KMS-11 (cell line): Measurements from ENCODE around the gene RAB11FIP3.
"Not testable (repeated sequence)": the region's sequence is repeated elsewhere in the genome, so short reads cannot be mapped to it uniquely, and the experiment has no call there.

ENCODE experiments used
- H2AFZ ChIP-seq: fragments of 200-600 bp; sonication (generic); 2 replicates; pipeline ENCODE4 v1.6.1; 2016; ENCODE audit warnings: antibody characterized with exemption, mixed run types, low read depth
- H3K27ac ChIP-seq: fragments of 200-600 bp; sonication (generic); 2 replicates; pipeline ENCODE4 v1.6.1; 2016; ENCODE audit warnings: mild to moderate bottlenecking, mixed run types
- H3K27me3 ChIP-seq: fragments of 200-600 bp; sonication (generic); 2 replicates; pipeline ENCODE4 v1.6.1; 2017; ENCODE audit warnings: mild to moderate bottlenecking, low read depth, mixed run types, moderate library complexity; ENCODE audit not compliant: insufficient read depth
- H3K36me3 ChIP-seq: fragments of 200-600 bp; sonication (generic); 2 replicates; pipeline ENCODE4 v1.6.1; 2017; ENCODE audit warnings: mild to moderate bottlenecking, mixed run types; ENCODE audit not compliant: insufficient read depth
- H3K4me1 ChIP-seq: fragments of 200-600 bp; sonication (generic); 2 replicates; pipeline ENCODE4 v1.6.1; 2016; ENCODE audit warnings: mild to moderate bottlenecking, low read depth, mixed run types; ENCODE audit not compliant: poor library complexity, severe bottlenecking
- H3K4me2 ChIP-seq: fragments of 200-600 bp; sonication (generic); 2 replicates; pipeline ENCODE4 v1.7.0; 2016; ENCODE audit warnings: mild to moderate bottlenecking, mixed run types
- H3K4me3 ChIP-seq: fragments of 200-600 bp; sonication (generic); IDR thresholded peaks from 2 replicates; pipeline ENCODE4 v1.6.1; 2017; ENCODE audit warnings: low read depth, low read length, mixed read lengths; ENCODE audit not compliant: insufficient read depth
- H3K79me2 ChIP-seq: fragments of 200-600 bp; sonication (generic); 2 replicates; pipeline ENCODE4 v1.6.1; 2016; ENCODE audit warnings: low read depth, mixed run types; ENCODE audit not compliant: insufficient read depth
- H3K9ac ChIP-seq: fragments of 200-600 bp; sonication (generic); 2 replicates; pipeline ENCODE4 v1.6.1; 2016; ENCODE audit warnings: mild to moderate bottlenecking, mixed run types
- H4K20me1 ChIP-seq: fragments of 200-600 bp; sonication (generic); 2 replicates; pipeline ENCODE4 v1.6.1; 2016; ENCODE audit warnings: mild to moderate bottlenecking, mixed run types; ENCODE audit not compliant: insufficient read depth
- CTCF ChIP-seq: fragments of 200-600 bp; sonication (generic); conservative IDR thresholded peaks from 2 replicates; pipeline ENCODE4 v1.6.1; 2017; ENCODE audit warnings: low read depth, mild to moderate bottlenecking, antibody characterized with exemption, low read length, moderate library complexity, mixed read lengths

Gene RAB11FIP3

GRCh38 chr16:466651-467050 lies 41.2 kb downstream of the RAB11FIP3 start:
- H3K27me3 ChIP-seq, result no peaks in the 10 kb centered on the region
- no peaks in the 10 kb centered on the region for H3K79me2 ChIP-seq
- H3K27ac ChIP-seq, result no peak overlapping the region
- H3K4me2 ChIP-seq, result no peak overlapping the region
- no peak overlapping the region for H3K9ac ChIP-seq
- H3K36me3 ChIP-seq, result no peaks in the 10 kb centered on the region
- H3K4me1 ChIP-seq, result no peaks in the 10 kb centered on the region
- no peak for TF ChIP-seq CTCF
- no peaks in the 10 kb centered on the region for H4K20me1 ChIP-seq
- H2AFZ ChIP-seq, result no peak overlapping the region
- H3K4me3 ChIP-seq, result no peak overlapping the region

GRCh38 chr16:467249-467871 lies 41.9 kb downstream of the RAB11FIP3 start:
- H4K20me1 ChIP-seq, H3K4me1 ChIP-seq, H3K36me3 ChIP-seq, H2AFZ ChIP-seq, H3K79me2 ChIP-seq, H3K4me3 ChIP-seq, H3K4me2 ChIP-seq, H3K9ac ChIP-seq, H3K27ac ChIP-seq, H3K27me3 ChIP-seq: not testable (repeated sequence)

- Histone ChIP-seq H3K36me3 (no peaks in the 10 kb centered on the region), H2AFZ (no peak overlapping the region), H3K4me2 (no peak overlapping the region), H3K4me3 (no peak overlapping the region), H3K79me2 (no peaks in the 10 kb centered on the region), H3K4me1 (no peaks in the 10 kb centered on the region), H3K27me3 (no peaks in the 10 kb centered on the region), H3K27ac (no peak overlapping the region), H4K20me1 (no peaks in the 10 kb centered on the region), H3K9ac (no peak overlapping the region)
- TF ChIP-seq CTCF, result no peak
Measured at GRCh38 chr16:468068-468821, 42.8 kb downstream of the RAB11FIP3 start.

- not testable (repeated sequence) for H3K9ac ChIP-seq, H3K27me3 ChIP-seq, H3K79me2 ChIP-seq, H3K4me1 ChIP-seq, H3K4me2 ChIP-seq, H3K27ac ChIP-seq, H3K36me3 ChIP-seq, H4K20me1 ChIP-seq, H3K4me3 ChIP-seq, H2AFZ ChIP-seq
Measured at GRCh38 chr16:469459-469858, 44.0 kb downstream of the RAB11FIP3 start.

GRCh38 chr16:470418-470817 lies 45.0 kb downstream of the RAB11FIP3 start:
- H3K4me1 ChIP-seq, result no peaks in the 10 kb centered on the region
- no peak for TF ChIP-seq CTCF
- no peak overlapping the region for H3K27ac ChIP-seq
- H3K4me3 ChIP-seq, result no peak overlapping the region
- no peak overlapping the region for H3K4me2 ChIP-seq
- no peak overlapping the region for H3K9ac ChIP-seq
- no peaks in the 10 kb centered on the region for H4K20me1 ChIP-seq
- no peak overlapping the region for H2AFZ ChIP-seq
- H3K79me2 ChIP-seq, result no peaks in the 10 kb centered on the region
- H3K36me3 ChIP-seq, result no peaks in the 10 kb centered on the region
- no peaks in the 10 kb centered on the region for H3K27me3 ChIP-seq
